NCI-H2107 (cell line): ENCODE results near the gene CDRT4.
"Not testable (repeated sequence)": the region's sequence is repeated elsewhere in the genome, so short reads cannot be mapped to it uniquely, and the experiment has no call there.

Experiments
- DNase-seq: peaks from one replicate; lab custom pipeline; 2025; lab: John Stamatoyannopoulos, UW

CDRT4 gene

DNA sequence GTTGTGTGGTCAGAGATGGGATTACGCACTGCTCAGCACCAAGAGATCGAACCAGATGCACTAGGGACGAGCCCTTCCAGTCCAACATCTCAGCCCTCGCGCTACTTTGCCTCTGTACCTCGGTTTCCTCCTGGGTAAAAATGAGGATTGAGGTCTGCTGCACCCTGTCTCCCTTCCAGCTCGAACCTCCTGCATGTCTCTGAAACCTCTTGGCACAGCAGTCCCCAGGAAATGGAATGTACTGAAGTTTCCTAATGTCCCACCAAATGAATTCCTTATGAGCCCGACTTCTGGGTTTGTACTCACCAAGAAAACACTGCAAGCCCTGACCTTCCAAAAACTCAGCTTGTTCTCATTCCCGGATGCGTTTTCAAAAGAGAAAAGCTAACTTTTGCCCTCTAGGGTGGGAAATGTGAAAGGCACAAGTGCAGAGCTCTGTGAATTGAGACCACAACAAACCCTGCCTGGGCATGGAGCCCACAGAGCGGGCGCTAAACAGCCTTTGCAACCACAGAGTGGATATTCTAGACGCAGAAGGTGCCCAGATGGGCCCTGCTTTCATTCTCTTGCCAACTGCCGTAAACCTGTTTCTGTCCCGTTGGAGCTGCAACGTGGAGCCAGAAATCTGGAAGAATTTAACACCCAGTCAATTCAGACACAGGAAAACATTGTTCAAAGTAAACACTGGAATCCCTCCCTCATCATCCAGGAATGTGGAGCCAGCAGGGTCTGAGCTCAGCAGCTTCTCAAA is 10.3 kb downstream of the CDRT4 start:
- peak; percentile 80 for DNase-seq

DNA sequence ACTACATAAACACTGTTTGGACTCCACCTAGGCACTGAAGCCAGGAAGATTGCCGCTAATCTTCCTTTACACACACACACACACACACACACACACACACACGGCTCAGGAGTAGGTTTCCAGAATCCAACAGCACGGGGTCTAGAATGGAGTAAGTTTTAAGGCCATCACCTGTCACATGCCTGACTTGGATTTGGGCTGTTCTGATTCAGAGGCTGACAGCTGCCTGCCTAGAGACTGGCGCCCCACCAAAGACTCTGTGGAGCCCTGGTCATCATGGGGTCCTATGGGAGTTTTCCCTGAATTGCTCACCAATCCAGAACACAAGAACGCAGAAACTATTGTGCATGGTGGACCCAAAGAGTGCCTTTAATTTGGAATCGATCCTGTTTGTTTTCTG is 10.9 kb downstream of the CDRT4 start:
- DNase-seq, result no peak

GRCh38 chr17:15454346-15454745 is 13.1 kb downstream of the CDRT4 start:
- DNase-seq, result no peak

DNA sequence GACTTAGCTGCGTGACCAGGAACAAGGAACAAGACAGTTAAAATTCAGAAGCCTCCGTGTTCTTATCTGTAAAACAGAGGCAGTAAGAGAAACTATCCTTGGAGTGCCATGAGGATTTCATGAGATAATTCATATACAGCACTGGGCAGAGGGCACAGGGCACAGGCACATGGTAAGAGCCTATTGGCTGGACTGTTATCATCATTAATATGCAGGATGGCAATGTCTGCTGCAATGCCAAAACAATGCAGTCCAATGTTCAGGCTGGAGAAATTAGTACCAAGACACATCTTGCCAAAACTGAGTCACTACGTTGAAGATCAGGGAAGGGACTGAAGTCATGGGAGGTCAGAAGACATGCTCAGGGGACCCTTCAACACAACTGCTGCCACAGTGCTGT is 13.6 kb downstream of the CDRT4 start:
- no peak for DNase-seq

- DNase-seq, result no peak
Observed at GRCh38 chr17:15453246-15453645, 14.2 kb downstream of the CDRT4 start.

DNA sequence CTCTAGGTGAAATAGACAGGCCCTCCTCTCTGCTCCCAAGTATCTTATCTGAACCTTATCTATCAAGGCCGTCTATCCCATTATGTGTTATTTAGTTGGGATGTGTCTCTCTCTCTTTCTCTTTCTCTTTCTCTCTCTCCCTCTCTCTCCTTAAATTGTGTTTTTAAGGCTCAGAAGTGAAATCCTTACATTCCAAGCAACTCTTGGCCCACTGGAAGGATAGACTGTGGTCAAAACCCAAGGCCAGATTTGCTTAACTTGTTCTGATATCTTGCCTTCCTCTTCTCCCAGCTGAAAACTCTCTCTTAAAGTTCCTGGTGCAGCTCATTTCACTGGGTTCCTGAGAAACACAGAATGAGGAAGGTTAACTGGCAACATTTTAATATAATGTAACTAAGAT is 14.7 kb downstream of the CDRT4 start:
- no peak for DNase-seq

DNA sequence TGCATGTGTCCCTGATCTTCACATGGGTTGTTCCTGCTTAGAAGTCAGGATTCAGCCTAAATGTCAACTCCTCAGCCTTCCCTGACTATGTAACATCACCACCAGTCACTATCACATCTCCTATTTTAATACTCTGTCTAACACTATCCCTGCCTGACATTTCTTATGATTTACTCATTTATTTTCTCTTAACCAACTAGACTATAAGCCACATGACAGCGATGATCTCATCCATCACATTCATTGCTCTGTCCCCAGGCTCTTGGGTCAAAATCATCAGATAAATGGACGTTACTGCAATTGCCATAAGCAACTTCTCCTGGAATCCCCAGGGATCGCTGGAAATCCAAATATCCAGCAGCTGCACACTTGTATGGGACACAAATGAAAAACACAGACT is 15.7 kb downstream of the CDRT4 start:
- no peak for DNase-seq

DNA sequence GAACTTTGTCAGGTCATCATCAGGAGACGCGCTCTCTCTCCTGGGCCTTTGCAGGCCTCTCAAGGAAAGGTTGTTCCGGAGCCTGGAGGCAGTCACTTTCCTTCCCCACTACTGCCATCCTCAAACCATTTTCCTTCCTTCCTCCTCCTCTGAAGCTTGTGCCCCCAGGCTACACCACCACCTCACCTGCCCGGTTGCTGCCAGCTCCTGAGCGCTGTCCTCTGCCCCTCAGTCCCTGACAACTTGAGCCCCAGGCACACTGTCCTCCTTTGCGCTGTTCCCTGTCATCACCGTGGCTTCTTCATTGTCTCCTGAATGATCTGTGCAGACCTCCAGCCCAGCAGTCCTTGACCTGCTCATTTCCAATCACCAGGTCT is 18.9 kb downstream of the CDRT4 start:
- no peak for DNase-seq

DNA sequence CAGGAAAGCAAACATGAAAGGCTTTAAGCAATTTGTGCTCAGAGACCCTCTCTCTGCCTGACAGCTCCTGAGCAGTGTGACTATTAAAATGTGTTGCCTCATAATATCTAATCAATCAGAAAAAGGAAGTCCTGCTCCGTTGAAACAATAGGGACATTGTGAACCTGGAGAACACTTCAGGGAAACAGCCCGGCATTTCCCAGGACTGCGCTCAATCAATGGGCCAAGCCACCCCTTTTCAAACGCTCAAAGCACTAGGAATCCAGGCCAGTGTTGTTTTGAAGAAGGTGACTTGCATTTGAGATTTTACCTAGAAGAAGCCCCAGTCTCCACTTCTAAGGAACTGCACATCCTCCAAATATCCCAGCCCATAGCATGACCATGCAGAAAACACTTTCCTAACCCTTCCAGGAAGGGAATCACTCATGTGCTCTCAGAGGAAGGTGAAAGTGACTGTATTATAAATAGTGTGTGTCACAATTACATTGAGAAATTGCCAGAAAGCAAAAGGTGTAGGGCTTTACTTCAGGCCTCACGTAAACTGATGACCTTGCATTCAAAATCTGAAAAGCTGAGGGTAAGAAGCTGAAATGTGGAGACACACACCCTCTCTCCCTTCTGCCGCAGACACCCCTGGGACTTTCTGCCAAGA is 19.4 kb downstream of the CDRT4 start:
- no peak for DNase-seq

GRCh38 chr17:15446036-15446435 is 21.4 kb downstream of the CDRT4 start:
- no peak for DNase-seq

DNA sequence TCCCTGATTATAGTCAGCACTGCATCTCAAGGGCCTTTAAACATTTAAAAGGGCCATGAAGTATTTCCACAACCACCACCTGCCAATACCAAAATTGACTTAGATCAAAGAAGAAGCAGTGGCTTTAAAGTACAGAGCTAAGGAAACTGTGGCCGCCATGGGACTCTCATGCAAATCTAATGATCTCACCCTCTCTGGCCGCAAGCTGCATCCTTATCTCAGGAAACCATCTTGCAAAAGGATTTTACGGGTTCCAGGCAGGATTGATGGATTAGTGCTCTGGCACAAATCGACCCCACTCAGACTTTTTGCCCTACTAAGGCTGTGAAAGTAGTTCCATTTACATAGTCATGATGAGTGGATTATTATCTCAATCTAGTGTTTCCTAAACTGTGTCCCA is 22.6 kb downstream of the CDRT4 start:
- no peak for DNase-seq

DNA sequence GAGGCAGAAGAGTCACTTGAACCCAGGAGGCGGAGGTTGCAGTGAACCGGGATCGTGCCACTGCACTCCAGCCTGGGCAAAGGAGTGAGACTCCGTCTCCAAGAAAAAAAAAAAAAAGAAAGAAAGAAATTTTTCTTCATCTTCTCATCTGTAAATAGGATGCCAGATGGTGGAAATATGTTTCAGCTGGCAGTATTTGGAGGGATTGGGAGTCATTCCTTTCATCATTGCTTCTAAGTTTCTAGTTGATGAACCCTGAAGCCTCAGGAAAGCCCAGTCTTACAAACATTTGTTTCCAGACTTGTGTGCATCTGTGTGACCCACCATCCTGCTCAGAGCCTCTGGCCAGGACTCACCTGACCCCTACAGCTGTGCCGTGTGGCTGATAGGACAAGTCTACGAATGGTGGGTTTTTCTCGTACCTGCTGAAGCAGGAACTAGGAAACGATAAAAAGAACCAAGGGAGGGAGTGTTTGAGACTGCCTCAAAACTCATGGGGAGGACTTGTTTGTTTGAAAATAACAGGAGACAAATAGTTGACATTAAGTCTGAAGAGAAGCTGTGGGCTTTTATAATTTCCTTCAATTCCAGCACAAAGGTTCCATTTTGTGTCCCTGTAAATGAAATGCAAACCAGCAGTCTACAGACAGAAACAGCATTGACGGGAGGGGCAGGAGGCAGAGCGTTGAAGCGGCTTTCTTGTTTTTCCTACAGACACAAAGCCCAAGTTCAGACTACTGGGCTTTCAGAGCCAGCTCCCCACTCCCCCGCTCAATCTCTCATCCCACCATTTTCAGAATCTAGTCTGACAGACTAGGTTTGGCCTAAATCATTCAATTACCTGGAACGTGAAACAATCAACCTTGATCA is 24.9 kb downstream of the CDRT4 start:
- no peak for DNase-seq

DNA sequence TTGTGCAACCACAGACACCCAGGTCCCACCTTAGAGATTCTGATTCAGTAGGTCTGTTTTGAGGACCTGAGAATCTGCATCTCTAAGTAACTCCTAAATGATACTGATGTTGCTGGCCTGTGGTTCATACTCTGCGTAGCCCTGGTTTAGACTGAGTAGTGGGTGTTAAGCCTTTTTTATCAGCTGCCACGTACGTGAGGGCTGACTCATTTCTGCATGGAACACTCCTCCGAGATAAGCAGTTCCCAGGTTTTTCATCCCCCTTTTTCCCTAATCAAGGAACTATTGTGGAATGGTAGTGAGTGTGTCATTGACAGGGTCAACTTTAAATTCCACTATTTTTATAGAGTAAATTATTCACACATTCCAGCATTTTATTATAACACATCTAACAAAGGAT is 26.1 kb downstream of the CDRT4 start:
- no peak for DNase-seq

- DNase-seq, result no peak
Observed at GRCh38 chr17:15440347-15440746, 27.1 kb downstream of the CDRT4 start.

- not testable (repeated sequence) for DNase-seq
Observed at GRCh38 chr17:15439205-15439985, 28.0 kb downstream of the CDRT4 start.

GRCh38 chr17:15438491-15439105 is 28.8 kb downstream of the CDRT4 start:
- DNase-seq, result no peak

DNA sequence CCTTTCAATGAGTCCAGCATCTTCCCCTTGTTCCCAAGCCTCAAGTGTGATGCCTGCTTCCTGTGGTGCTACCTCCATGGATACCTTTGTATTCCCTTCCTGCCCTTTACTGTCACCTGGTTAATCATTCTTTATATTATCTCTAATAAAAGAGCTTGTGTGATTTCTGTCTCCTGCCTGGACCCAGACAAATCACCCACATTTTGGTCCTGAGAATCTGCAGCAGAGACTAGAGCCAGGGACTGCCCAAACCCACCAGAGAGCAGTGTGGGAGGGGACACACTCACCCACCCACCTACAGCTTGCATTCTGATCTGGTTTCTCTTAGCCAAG is 30.2 kb downstream of the CDRT4 start:
- no peak for DNase-seq

- peak; percentile 22 for DNase-seq
Observed at GRCh38 chr17:15436473-15437302, 30.7 kb downstream of the CDRT4 start.

GRCh38 chr17:15434956-15435355 is 32.5 kb downstream of the CDRT4 start:
- DNase-seq, result no peak

- no peak for DNase-seq
Observed at GRCh38 chr17:15432807-15433611, 34.4 kb downstream of the CDRT4 start.
